T-cell (primary cell): Measurements from ENCODE around the gene VENTX. TPM values are rescaled to one million over a fixed set of nuclear protein-coding genes. Genes with fewer than 3 reads are reported as not detected.

Source experiments
- ATAC-seq, 4 experiments: fragments of 200-7000 bp in 3 of 4; fragments of 150-1000 bp in 1 of 4; cut with Tn5 transposase; replicated peaks in 1 of 4; 1 replicate in 3 of 4; 2 replicates in 1 of 4; pipeline ENCODE4 v1.10.0; 2021; ENCODE audit warnings: moderate library complexity in 3 of 4, mild to moderate bottlenecking in 2 of 4, moderate number of reproducible peaks in 1 of 4
- CTCF ChIA-PET, 2 donors: fragments of 300-600 bp; sonication (Branson Sonifier 250); formaldehyde crosslinking; loops; one replicate each; lab custom pipeline; 2022; ENCODE audit warnings: antibody characterized with exemption in 2 of 2; lab: Charles Lee
- POLR2A ChIA-PET, 2 donors: fragments of 300-600 bp; sonication (Branson Sonifier 250); formaldehyde crosslinking; loops; one replicate each; lab custom pipeline; 2022; ENCODE audit warnings: antibody characterized with exemption in 2 of 2; lab: Charles Lee
- DNase-seq, 35 experiments: peaks; one replicate each; pipeline versions ENCODE4 v3.0.0 to v3.0.0-alpha.2; 2013 to 2023
- H3K27ac ChIP-seq: one replicate; pipeline ENCODE4 v1.5.1; 2013; ENCODE audit warnings: low read length
- H3K27me3 ChIP-seq, 2 experiments: replicated peaks in 1 of 2; 1 replicate in 1 of 2; 2 replicates in 1 of 2; pipeline versions ENCODE4 v1.6.1 to v1.7.0; 2013; ENCODE audit warnings: low read length in 1 of 2, mixed read lengths in 1 of 2; ENCODE audit not compliant: control insufficient read depth in 2 of 2, insufficient read depth in 2 of 2; ENCODE audit errors: extremely low read depth in 1 of 2
- H3K36me3 ChIP-seq, 2 donors: 1 replicate in 1 of 2; 2 replicates in 1 of 2; pipeline versions ENCODE4 v1.6.1 to v1.7.0; 2013; ENCODE audit warnings: low read length in 1 of 2; ENCODE audit not compliant: control insufficient read depth in 2 of 2, insufficient read depth in 1 of 2; ENCODE audit errors: extremely low read depth in 1 of 2
- H3K4me1 ChIP-seq, 2 experiments: 1 replicate in 1 of 2; 2 replicates in 1 of 2; pipeline versions ENCODE4 v1.6.1 to v1.7.0; 2013; ENCODE audit warnings: low read length in 2 of 2, mixed read lengths in 1 of 2; ENCODE audit not compliant: insufficient read depth in 2 of 2, control insufficient read depth in 1 of 2; ENCODE audit errors: extremely low read depth in 1 of 2
- H3K4me3 ChIP-seq, 2 donors: 1 replicate in 1 of 2; 2 replicates in 1 of 2; pipeline versions ENCODE4 v1.5.1 to v1.7.0; 2013; ENCODE audit warnings: mild to moderate bottlenecking in 2 of 2, low read length in 1 of 2, moderate library complexity in 1 of 2; ENCODE audit not compliant: control insufficient read depth in 1 of 2; ENCODE audit errors: extremely low read depth in 1 of 2
- H3K9me3 ChIP-seq: 2 replicates; pipeline ENCODE4 v1.7.0; 2013
- H3K27ac Mint-ChIP-seq, 2 donors: one replicate each; pipeline ENCODE4 v1.8.0; 2020 to 2021; ENCODE audit warnings: mild to moderate bottlenecking in 2 of 2, mixed read lengths in 2 of 2
- H3K27me3 Mint-ChIP-seq, 2 donors: one replicate each; pipeline ENCODE4 v1.8.0; 2021 to 2022; ENCODE audit warnings: mixed read lengths in 2 of 2
- H3K36me3 Mint-ChIP-seq: one replicate; pipeline ENCODE4 v1.8.0; 2021; ENCODE audit warnings: mixed read lengths
- H3K4me1 Mint-ChIP-seq, 3 donors: one replicate each; pipeline ENCODE4 v1.8.0; 2020 to 2022; ENCODE audit warnings: mixed read lengths in 3 of 3, mild to moderate bottlenecking in 1 of 3
- H3K4me3 Mint-ChIP-seq, 3 donors: one replicate each; pipeline ENCODE4 v1.8.0; 2020 to 2022; ENCODE audit warnings: mild to moderate bottlenecking in 3 of 3, mixed read lengths in 3 of 3, moderate library complexity in 3 of 3
- H3K9me3 Mint-ChIP-seq, 3 donors: one replicate each; pipeline ENCODE4 v1.8.0; 2020 to 2022; ENCODE audit warnings: mixed read lengths in 3 of 3
- WGBS: methylation state at CpG from one replicate; pipeline ENCODE4 v1.1.5; 2013; ENCODE audit warnings: missing lambda C conversion rate; ENCODE audit not compliant: insufficient coverage; 5-methylcytosine and 5-hydroxymethylcytosine counted together
- total RNA-seq, 35 experiments: library from RNA in 6 of 35; stranded (reverse) in 6 of 35; fragments of 120-200 nt in 1 of 35; gene quantifications; one replicate each; pipeline versions ENCODE4 v1.2.1 to v1.2.4 and lab custom pipeline; 2013 to 2026

VENTX gene
- total RNA-seq, 5 donors from 2014 or later (not counting 1 experiment from before 2014, with no cell fraction given): 0.12 to 0.13 (median 0.12) TPM; not detected in 2

DNA sequence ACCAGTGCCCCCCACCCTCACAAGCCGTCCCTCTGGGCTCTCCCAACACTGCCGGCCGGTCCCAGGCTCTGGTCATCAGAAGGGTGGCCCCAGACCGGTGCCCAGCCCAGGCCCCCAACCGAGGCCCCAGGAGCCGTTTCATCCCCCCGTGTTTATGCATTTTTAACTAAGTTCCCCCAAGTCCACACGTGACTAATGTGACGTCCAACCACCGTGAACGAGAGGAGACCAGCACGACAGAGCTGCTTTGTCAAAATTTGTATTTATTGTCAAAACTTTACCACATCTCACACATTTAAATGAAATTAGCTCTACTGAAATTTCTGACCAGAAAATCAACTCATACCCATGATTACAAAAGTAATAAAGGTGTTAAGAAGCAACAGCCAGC lies 8.6 kb downstream of the VENTX start:
- DNase-seq (no peak), ATAC-seq (no peak)
- H3K36me3 ChIP-seq: no peaks in the 10 kb centered on the region
- peaks cover 0 to 11% of the 10 kb centered on the region in 2 experiments for H3K4me1 ChIP-seq
- no peak overlapping the region for H3K4me3 ChIP-seq
- Mint-ChIP-seq H3K36me3 (no peaks in the 10 kb centered on the region), H3K4me1 (peaks cover 7 to 22% (median 8%) of the 10 kb centered on the region in 3 donors), H3K9me3 (no peaks in the 10 kb centered on the region), H3K27me3 (peaks cover 18 to 37% of the 10 kb centered on the region in 2 donors), H3K4me3 (no peak overlapping the region), H3K27ac (no peak overlapping the region)
- no peak overlapping the region for H3K27ac ChIP-seq
- WGBS: 84% methylated on average over 10 of the region's 12 CpGs
- CTCF ChIA-PET: no interaction called here
- H3K27me3 ChIP-seq: peaks cover 0 to 58% of the 10 kb centered on the region in 2 experiments
- H3K9me3 ChIP-seq: no peaks in the 10 kb centered on the region
- POLR2A ChIA-PET: interaction anchor here in 1 of 2 donors (0.7 kb wide), 1 partner anchor 57 kb away, joined by 5 read pairs; no protein-coding TSS in a partner anchor

DNA sequence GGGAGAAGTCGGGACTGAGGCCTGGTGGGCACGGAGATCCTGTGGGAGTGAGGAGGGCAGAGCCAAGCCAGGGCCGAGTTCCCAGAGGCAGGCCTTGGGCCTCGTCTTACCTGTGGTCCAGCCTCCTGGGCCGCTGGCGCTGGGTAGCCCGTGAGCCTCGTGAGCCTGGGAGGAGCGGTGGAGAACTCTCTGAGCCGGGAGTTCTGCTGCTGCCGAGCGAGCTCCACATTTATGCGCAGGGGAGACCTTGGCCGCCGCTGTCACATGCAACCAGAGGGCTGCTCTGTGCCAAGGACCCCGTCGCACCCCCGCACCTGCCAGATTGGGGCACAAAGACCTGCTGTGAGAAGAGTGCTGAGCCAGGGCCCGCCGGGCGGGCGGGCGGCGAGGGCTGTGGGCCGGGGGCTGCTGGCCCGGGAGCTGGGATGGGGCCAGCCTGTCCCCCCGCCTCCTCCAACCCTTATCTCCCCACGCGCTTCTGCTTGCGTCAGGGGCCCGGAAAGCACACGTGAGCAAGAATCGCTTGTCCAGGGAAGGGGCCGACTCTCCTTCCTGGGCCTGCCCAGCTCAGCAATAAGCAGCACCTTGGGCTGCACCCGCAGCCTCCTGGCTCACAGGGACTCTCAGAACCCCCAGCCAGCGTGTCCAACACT lies 10.2 kb downstream of the VENTX start:
- Mint-ChIP-seq H3K9me3 (no peaks in the 10 kb centered on the region), H3K4me1 (peaks cover 0 to 11% (median 1%) of the 10 kb centered on the region in 3 donors), H3K27ac (no peak overlapping the region), H3K27me3 (peaks cover 4 to 25% of the 10 kb centered on the region in 2 donors), H3K4me3 (no peak overlapping the region), H3K36me3 (no peaks in the 10 kb centered on the region)
- peaks cover 0 to 44% of the 10 kb centered on the region in 2 experiments for H3K27me3 ChIP-seq
- ATAC-seq (no peak), DNase-seq (no peak)
- H3K36me3 ChIP-seq: no peaks in the 10 kb centered on the region
- no peak overlapping the region for H3K27ac ChIP-seq
- ChIA-PET POLR2A (no interaction called here), CTCF (no interaction called here)
- H3K4me1 ChIP-seq: no peaks in the 10 kb centered on the region
- no peaks in the 10 kb centered on the region for H3K9me3 ChIP-seq
- 92% methylated on average over 27 of the region's 36 CpGs for WGBS
- H3K4me3 ChIP-seq: no peak overlapping the region

DNA sequence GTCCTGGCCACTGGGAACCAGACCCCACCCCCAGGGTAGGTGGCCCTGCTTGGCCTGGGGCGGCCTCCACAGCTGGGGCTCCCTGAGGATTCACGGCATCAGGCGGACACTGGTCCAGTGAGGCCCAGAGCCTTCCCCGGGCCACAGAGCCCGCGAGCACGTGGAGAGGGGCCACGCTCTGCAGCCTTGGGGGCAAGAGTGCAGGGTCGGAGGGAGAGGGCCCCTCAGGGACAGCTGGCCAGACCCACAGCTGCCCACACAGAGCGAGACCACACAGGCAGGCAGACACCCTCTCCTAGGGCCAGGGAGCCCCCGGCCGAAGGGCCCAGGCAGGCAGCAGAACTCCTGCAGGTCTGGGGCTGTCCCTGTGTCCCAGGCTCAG lies 10.7 kb downstream of the VENTX start:
- CTCF ChIA-PET: no interaction called here
- H3K27me3 Mint-ChIP-seq: peaks cover 0 to 21% of the 10 kb centered on the region in 2 donors
- WGBS: 94% methylated on average over 12 of the region's 12 CpGs

DNA sequence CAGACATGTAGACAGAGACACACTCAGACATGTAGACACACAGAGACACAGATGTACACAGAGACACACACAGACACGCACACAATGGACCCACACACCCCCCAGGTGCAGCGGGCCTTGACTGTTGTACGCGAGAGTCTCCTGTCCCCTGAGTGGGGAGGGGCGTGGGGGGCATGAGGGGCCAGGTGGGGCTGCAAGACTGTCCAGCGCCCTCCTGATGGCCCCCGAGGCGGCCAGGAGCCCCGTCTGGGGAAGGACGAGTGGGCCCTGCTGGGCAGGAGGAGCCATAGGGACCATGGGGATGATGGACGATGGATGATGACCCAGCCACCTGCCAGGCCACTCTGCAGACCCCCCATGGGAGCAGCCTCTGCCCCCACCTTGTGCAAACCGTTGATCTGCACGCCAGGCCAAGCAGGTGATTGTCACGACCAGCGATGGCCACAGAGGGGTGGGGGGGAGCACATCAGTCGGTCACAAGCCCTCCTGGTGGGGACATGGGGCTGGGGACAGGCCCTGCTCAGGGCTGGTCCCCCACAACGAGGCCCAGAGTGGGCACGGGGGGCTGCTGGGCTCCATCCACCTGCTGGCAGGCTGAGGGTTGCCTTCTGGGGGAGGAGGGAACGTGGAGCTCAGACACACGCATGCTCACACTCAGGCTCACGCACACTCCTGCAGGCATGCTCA lies 11.6 kb downstream of the VENTX start:
- no peaks in the 10 kb centered on the region for H3K36me3 Mint-ChIP-seq
- Histone ChIP-seq H3K4me1 (no peaks in the 10 kb centered on the region), H3K36me3 (no peaks in the 10 kb centered on the region), H3K27me3 (peaks cover 0 to 29% of the 10 kb centered on the region in 2 experiments), H3K9me3 (no peaks in the 10 kb centered on the region), H3K4me3 (no peak overlapping the region), H3K27ac (no peak overlapping the region)
- no peak for ATAC-seq
- no peaks in the 10 kb centered on the region for H3K9me3 Mint-ChIP-seq
- 67% methylated on average over 14 of the region's 21 CpGs for WGBS
- no peak for DNase-seq
- POLR2A ChIA-PET: no interaction called here
- peaks cover 0 to 8% (median 1%) of the 10 kb centered on the region in 3 donors for H3K4me1 Mint-ChIP-seq
- CTCF ChIA-PET: no interaction called here
- H3K27me3 Mint-ChIP-seq: peaks cover 0 to 15% of the 10 kb centered on the region in 2 donors
- H3K27ac Mint-ChIP-seq: no peak overlapping the region
- no peak overlapping the region for H3K4me3 Mint-ChIP-seq

More for the DNA sequence above, 10.7 kb downstream of the VENTX start:
- Mint-ChIP-seq H3K4me1 (peaks cover 0 to 8% (median 1%) of the 10 kb centered on the region in 3 donors), H3K9me3 (no peaks in the 10 kb centered on the region), H3K36me3 (no peaks in the 10 kb centered on the region), H3K4me3 (no peak overlapping the region), H3K27ac (no peak overlapping the region)
- Histone ChIP-seq H3K4me1 (no peaks in the 10 kb centered on the region), H3K36me3 (no peaks in the 10 kb centered on the region), H3K4me3 (no peak overlapping the region), H3K27me3 (peaks cover 0 to 39% of the 10 kb centered on the region in 2 experiments), H3K9me3 (no peaks in the 10 kb centered on the region), H3K27ac (no peak overlapping the region)
- no peak for DNase-seq
- POLR2A ChIA-PET: no interaction called here
- ATAC-seq: no peak

DNA sequence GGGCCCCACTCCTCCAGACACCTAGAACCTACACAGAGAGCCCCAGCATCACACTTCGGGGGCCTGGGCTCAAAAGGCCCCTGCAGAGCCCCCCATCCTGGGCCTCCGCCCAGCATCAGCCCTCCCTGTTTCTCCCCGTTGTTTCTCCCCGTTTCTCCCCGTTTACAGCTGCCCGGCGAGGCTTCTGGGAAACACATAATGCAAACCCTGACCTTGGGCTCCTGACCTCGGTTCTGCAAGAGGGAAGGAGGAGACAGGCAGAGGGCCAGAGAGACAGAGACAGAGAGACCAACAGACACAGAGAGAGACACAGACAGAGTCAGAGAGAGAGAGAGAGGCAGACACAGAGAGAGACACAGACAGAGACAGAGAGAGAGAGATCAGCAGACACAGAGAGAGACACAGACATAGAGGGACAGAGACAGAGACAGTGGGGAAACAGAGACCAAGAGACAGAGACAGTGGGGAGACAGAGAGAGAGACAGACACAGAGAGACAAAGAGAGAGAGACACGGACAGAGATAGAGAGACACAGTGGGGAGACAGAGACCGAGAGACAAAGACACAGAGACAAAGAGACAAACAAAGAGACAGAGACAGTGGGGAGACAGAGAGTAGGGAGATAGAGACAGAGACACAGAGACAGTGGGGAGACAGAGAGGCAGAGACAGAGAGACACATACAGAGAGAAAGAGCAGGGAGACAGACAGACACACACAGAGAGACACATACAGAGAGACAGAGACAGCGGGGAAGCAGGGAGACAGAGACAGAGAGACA lies 12.5 kb downstream of the VENTX start:
- H3K27me3 Mint-ChIP-seq: peaks cover 0 to 10% of the 10 kb centered on the region in 2 donors
- H3K4me3 Mint-ChIP-seq: no peak overlapping the region
- no peaks in the 10 kb centered on the region for H3K36me3 Mint-ChIP-seq
- H3K27ac Mint-ChIP-seq: peak overlapping the region in 1 of 2 donors; percentile 37
- H3K9me3 Mint-ChIP-seq: no peaks in the 10 kb centered on the region
- WGBS: 66% methylated on average over 6 of the region's 11 CpGs
- H3K36me3 ChIP-seq: no peaks in the 10 kb centered on the region
- CTCF ChIA-PET: no interaction called here
- no peaks in the 10 kb centered on the region for H3K4me1 ChIP-seq
- H3K27ac ChIP-seq: no peak overlapping the region
- peaks cover 0 to 20% of the 10 kb centered on the region in 2 experiments for H3K27me3 ChIP-seq
- no peaks in the 10 kb centered on the region for H3K9me3 ChIP-seq
- H3K4me1 Mint-ChIP-seq: peaks cover 0 to 10% (median 1%) of the 10 kb centered on the region in 3 donors
- H3K4me3 ChIP-seq: no peak overlapping the region
- no peak for ATAC-seq
- POLR2A ChIA-PET: no interaction called here
- DNase-seq: no peak
